HCT116 (cell line): ENCODE measurements around the gene FOXO3. TPM values are rescaled to one million over a fixed set of nuclear protein-coding genes. Genes with fewer than 3 reads are reported as not detected.

Experiments used
- ATAC-seq: fragments of 200-7000 bp; cut with Tn5 transposase; 2 replicates; pipeline ENCODE4 v1.9.1; 2020; ENCODE audit warnings: mild to moderate bottlenecking, moderate library complexity
- BruUV-seq: library from RNA; stranded (reverse); fragments of 400-500 nt; replicated peaks from 2 replicates; lab custom pipeline; 2021; lab: Mats Ljungman, UMichigan
- CTCF ChIA-PET: fragments of 300-600 bp; sonication (Branson Sonifier 250); formaldehyde crosslinking; loops from one replicate; lab custom pipeline; 2021; ENCODE audit warnings: antibody characterized with exemption; lab: Charles Lee
- POLR2A ChIA-PET: fragments of 300-600, 350-600 bp; sonication (Branson Sonifier 250); formaldehyde crosslinking; loops from one replicate; lab custom pipeline; 2021; ENCODE audit warnings: antibody characterized with exemption; lab: Charles Lee
- RAD21 ChIA-PET, 2 experiments: fragments of 300-600 bp; sonication (Branson Sonifier 250); formaldehyde crosslinking; loops; one replicate each; lab custom pipeline; 2023; ENCODE audit warnings: low total read pairs in 2 of 2; ENCODE audit not compliant: uncharacterized antibody in 2 of 2, unreplicated experiment in 2 of 2, low non-redundant PET in 1 of 2; lab: Charles Lee
- DNase-seq: peaks from one replicate; pipeline ENCODE4 v3.0.0-alpha.2; 2010; ENCODE audit warnings: low read depth, low spot score
- H2AFZ ChIP-seq: fragments of 200-600 bp; shearing (Covaris generic), sonication (generic); 2 replicates; pipeline ENCODE4 v1.6.1; 2017; ENCODE audit warnings: low read depth, mixed run types, mixed read lengths, antibody characterized with exemption, low read length; ENCODE audit not compliant: poor library complexity, severe bottlenecking
- H3K27ac ChIP-seq: 2 replicates; pipeline ENCODE4 v1.5.1; 2012; ENCODE audit warnings: low read depth, low read length
- H3K27me3 ChIP-seq: fragments of 200-600 bp; sonication (generic); 2 replicates; pipeline ENCODE4 v1.6.1; 2016; ENCODE audit warnings: mixed run types, low read length, mixed read lengths; ENCODE audit not compliant: insufficient read depth
- H3K36me3 ChIP-seq, 2 experiments: fragments of 200-500 bp in 1 of 2; fragments of 200-600 bp in 1 of 2; sonication (Bioruptor generic) in 1 of 2; sonication (generic) in 1 of 2; 2 replicates each; pipeline versions ENCODE4 v1.5.1 to v1.6.1; 2014 to 2016; ENCODE audit warnings: low read length in 2 of 2, inconsistent platforms in 1 of 2, mixed read lengths in 1 of 2, mixed run types in 1 of 2; ENCODE audit not compliant: insufficient read depth in 2 of 2, control insufficient read depth in 1 of 2
- H3K4me1 ChIP-seq, 2 experiments: fragments of 200-600 bp in 1 of 2; sonication (generic) in 1 of 2; 2 replicates each; pipeline versions ENCODE4 v1.5.1 to v1.6.1; 2012 to 2017; ENCODE audit warnings: low read length in 2 of 2, inconsistent platforms in 1 of 2, mild to moderate bottlenecking in 1 of 2, mixed read lengths in 1 of 2, mixed run types in 1 of 2, moderate library complexity in 1 of 2; ENCODE audit not compliant: insufficient read depth in 2 of 2, control insufficient read depth in 1 of 2
- H3K4me2 ChIP-seq: fragments of 200-600 bp; sonication (generic); 2 replicates; pipeline ENCODE4 v1.6.1; 2017; ENCODE audit warnings: mixed run types, low read length, mixed read lengths
- H3K4me3 ChIP-seq, 2 experiments: fragments of 200-600 bp in 1 of 2; sonication (generic) in 1 of 2; replicated peaks in 1 of 2; 2 replicates each; pipeline ENCODE4 v1.5.1; 2011 to 2016; ENCODE audit warnings: low read length in 2 of 2, control low read depth in 1 of 2, low read depth in 1 of 2, mild to moderate bottlenecking in 1 of 2, mixed read lengths in 1 of 2, mixed run types in 1 of 2
- H3K79me2 ChIP-seq: fragments of 200-600 bp; sonication (generic); 2 replicates; pipeline ENCODE4 v1.6.1; 2017; ENCODE audit warnings: mild to moderate bottlenecking, mixed run types, low read length, moderate library complexity, mixed read lengths; ENCODE audit not compliant: insufficient read depth
- H3K9ac ChIP-seq: fragments of 200-600 bp; sonication (generic); 2 replicates; pipeline ENCODE4 v1.6.1; 2016; ENCODE audit warnings: low read length, mixed read lengths
- H3K9me2 ChIP-seq: fragments of 200-600 bp; sonication (generic), shearing (Covaris generic); 2 replicates; pipeline ENCODE4 v1.6.1; 2017; ENCODE audit warnings: mixed run types, mild to moderate bottlenecking, moderate library complexity; ENCODE audit not compliant: insufficient read depth
- H3K9me3 ChIP-seq, 2 experiments: fragments of 200-500 bp in 1 of 2; fragments of 200-600 bp in 1 of 2; sonication (Bioruptor generic) in 1 of 2; sonication (generic) in 1 of 2; 2 replicates each; pipeline ENCODE4 v1.6.1; 2014 to 2017; ENCODE audit warnings: low read length in 2 of 2, mixed read lengths in 2 of 2, inconsistent platforms in 1 of 2, low read depth in 1 of 2, mild to moderate bottlenecking in 1 of 2, mixed run types in 1 of 2, moderate library complexity in 1 of 2; ENCODE audit not compliant: control insufficient read depth in 1 of 2, insufficient read depth in 1 of 2
- H4K20me1 ChIP-seq: fragments of 200-600 bp; sonication (generic), shearing (Covaris generic); 2 replicates; pipeline ENCODE4 v1.6.1; 2017; ENCODE audit warnings: mixed run types, mild to moderate bottlenecking, moderate library complexity; ENCODE audit not compliant: insufficient read depth
- CBX3 ChIP-seq: IDR thresholded peaks from 2 replicates; pipeline ENCODE4 v1.6.1; 2012; ENCODE audit warnings: low read depth
- EZH2 ChIP-seq: fragments of 200-600 bp; sonication (generic); IDR thresholded peaks from 2 replicates; pipeline ENCODE4 v1.6.1; 2017; ENCODE audit warnings: antibody characterized with exemption, mixed run types
- JUND ChIP-seq: IDR thresholded peaks from 2 replicates; pipeline ENCODE4 v1.6.1; 2012
- SRF ChIP-seq: IDR thresholded peaks from 2 replicates; pipeline ENCODE4 v1.6.1; 2012; ENCODE audit warnings: low read depth
- TCF7L2 ChIP-seq: IDR thresholded peaks from 2 replicates; pipeline ENCODE4 v1.7.0; 2011; ENCODE audit warnings: borderline replicate concordance, inconsistent platforms; ENCODE audit not compliant: insufficient read depth, insufficient read length; ENCODE audit errors: extremely low read depth
- YY1 ChIP-seq: IDR thresholded peaks from 2 replicates; pipeline ENCODE4 v1.6.1; 2011; ENCODE audit warnings: low read length, low read depth, moderate library complexity, mild to moderate bottlenecking; ENCODE audit not compliant: insufficient replicate concordance; ENCODE audit errors: extremely low read depth
- intact Hi-C: fragments of 100-400 bp; cut with micrococcal nuclease; formaldehyde crosslinking; loops from 2 replicates; pipeline ENCODE4 v1.10.0; 2022
- total RNA-seq: library from RNA; stranded (reverse); gene quantifications from one replicate; pipeline ENCODE4 v1.2.1, GENCODE V29; 2021; ENCODE audit not compliant: unreplicated experiment
- TF ChIP-seq, protein P1 (sequence below): IDR thresholded peaks from 2 replicates; pipeline ENCODE4 v1.6.1; 2012
- TF ChIP-seq, protein P2 (sequence below): IDR thresholded peaks from 2 replicates; pipeline ENCODE4 v1.6.1; 2012; ENCODE audit warnings: low read depth

The FOXO3 gene
- total RNA-seq, 1 experiment from 2014 or later, result 40.0 TPM

DNA sequence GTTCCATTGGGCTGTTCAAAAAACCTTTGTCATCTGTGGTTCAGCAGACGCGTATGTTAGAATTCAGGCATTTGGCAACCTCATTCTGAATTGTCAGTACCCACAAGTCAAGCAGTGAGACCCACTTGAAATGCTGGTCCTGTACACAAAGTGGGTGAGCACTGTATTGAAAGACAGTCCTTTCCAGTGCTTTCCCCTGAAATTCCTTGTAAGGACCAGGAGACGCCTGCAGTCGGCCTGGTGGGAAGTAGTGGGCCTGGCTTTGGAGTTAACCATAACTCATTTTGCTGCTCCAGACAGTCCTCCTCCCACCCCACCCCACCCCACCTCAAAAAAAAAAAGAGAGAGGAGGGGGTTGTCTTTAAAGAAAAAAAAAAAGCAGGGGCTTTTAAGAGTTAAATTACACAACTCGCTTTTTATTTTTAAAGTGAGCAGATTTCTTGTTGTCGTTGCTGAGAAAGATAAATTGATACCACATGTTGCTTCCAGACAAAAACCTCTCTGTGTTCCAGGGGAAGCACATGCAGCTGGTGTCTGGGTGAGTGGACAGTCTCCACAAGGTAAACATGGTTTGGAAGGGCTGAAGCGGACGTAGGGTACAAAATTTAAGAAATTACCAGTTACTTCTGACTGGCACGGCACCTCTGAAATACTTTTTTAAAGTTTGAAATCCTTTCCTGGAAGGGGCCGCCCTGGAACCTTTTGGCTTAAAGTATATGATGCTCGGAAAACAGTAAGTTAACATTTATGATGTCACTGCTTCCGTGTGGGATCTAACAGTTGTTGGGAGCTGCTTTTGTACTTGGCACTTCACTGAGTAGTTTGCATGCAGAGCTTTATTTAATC is 95.3 kb downstream of the FOXO3 start:
- no peaks in the 10 kb centered on the region for H3K4me1 ChIP-seq

More for the DNA sequence above, 95.3 kb downstream of the FOXO3 start:
- no TSS peak for BruUV-seq
- H3K4me3 ChIP-seq, result no peak overlapping the region
- H3K27ac ChIP-seq, result no peak overlapping the region
- H3K9me3 ChIP-seq, result no peaks in the 10 kb centered on the region
- no peak overlapping the region for H3K9ac ChIP-seq
- TF ChIP-seq CBX3 (no peak), TCF7L2 (no peak), SRF (no peak), JUND (no peak), EZH2 (no peak), YY1 (no peak)
- TF ChIP-seq, protein P1, sequence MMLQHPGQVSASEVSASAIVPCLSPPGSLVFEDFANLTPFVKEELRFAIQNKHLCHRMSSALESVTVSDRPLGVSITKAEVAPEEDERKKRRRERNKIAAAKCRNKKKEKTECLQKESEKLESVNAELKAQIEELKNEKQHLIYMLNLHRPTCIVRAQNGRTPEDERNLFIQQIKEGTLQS, result no peak
- TF ChIP-seq, protein P2, sequence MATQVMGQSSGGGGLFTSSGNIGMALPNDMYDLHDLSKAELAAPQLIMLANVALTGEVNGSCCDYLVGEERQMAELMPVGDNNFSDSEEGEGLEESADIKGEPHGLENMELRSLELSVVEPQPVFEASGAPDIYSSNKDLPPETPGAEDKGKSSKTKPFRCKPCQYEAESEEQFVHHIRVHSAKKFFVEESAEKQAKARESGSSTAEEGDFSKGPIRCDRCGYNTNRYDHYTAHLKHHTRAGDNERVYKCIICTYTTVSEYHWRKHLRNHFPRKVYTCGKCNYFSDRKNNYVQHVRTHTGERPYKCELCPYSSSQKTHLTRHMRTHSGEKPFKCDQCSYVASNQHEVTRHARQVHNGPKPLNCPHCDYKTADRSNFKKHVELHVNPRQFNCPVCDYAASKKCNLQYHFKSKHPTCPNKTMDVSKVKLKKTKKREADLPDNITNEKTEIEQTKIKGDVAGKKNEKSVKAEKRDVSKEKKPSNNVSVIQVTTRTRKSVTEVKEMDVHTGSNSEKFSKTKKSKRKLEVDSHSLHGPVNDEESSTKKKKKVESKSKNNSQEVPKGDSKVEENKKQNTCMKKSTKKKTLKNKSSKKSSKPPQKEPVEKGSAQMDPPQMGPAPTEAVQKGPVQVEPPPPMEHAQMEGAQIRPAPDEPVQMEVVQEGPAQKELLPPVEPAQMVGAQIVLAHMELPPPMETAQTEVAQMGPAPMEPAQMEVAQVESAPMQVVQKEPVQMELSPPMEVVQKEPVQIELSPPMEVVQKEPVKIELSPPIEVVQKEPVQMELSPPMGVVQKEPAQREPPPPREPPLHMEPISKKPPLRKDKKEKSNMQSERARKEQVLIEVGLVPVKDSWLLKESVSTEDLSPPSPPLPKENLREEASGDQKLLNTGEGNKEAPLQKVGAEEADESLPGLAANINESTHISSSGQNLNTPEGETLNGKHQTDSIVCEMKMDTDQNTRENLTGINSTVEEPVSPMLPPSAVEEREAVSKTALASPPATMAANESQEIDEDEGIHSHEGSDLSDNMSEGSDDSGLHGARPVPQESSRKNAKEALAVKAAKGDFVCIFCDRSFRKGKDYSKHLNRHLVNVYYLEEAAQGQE, result no peak
- no peak overlapping the region for H2AFZ ChIP-seq
- ChIA-PET POLR2A (no interaction called here), RAD21 (no interaction called here), CTCF (no interaction called here)
- H3K4me2 ChIP-seq, result no peak overlapping the region
- H4K20me1 ChIP-seq, result peaks cover 9% of the 10 kb centered on the region; the same call in 1 of the 2 replicates
- intact Hi-C loops, result no loop called here
- no peaks in the 10 kb centered on the region for H3K36me3 ChIP-seq
- no peaks in the 10 kb centered on the region for H3K27me3 ChIP-seq
- no peak for ATAC-seq
- peaks cover 62% of the 10 kb centered on the region for H3K79me2 ChIP-seq
- H3K9me2 ChIP-seq, result no peaks in the 10 kb centered on the region
- no peak for DNase-seq
